CD4-positive, alpha-beta T cell treated with Interleukin-4 for 4 hours (primary cell): ENCODE results near the gene CIB4.

Source experiments
- DNase-seq: peaks from one replicate; pipeline ENCODE4 v3.0.0-alpha.2; 2020

Gene CIB4

DNA sequence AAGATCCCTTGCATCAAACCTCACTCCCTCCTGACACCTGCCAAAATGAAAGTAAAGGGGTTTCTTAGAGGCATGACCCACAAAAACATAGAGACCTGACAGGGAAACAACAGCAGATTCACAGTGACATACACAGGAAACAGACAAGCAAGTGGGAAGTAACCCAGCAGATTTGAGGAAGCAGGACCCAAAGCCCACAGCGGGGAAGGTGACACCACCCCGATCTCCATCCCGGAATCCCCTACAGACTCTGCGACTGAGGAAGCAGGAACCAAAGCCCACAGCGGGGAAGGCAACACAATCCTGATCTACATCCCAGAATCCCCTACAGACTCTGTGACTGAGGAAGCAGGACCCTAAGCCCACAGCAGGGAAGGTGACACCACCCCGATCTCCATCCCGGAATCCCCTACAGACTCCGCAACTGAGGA, 21.6 kb downstream of the CIB4 start:
- DNase-seq: no peak

DNA sequence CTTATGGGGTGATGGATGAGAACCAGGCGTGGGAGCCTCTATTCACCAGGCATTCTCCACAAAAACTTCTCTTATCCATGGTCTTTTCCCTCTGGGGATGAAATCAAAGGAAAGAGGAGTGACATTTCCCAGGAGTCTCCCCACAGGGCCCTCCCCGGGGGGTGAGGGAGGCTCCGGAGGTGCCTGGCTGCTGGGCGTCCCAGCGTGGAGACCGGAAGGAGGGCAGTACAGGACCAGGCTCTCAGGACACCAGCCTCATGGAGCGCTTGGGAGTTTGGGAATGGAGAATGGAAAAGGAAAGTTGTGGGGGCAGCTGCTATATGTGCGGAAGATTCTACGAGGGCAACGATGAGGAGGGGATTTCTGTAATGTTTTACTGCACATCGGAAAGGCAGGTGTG, 22.1 kb downstream of the CIB4 start:
- DNase-seq: no peak

DNA sequence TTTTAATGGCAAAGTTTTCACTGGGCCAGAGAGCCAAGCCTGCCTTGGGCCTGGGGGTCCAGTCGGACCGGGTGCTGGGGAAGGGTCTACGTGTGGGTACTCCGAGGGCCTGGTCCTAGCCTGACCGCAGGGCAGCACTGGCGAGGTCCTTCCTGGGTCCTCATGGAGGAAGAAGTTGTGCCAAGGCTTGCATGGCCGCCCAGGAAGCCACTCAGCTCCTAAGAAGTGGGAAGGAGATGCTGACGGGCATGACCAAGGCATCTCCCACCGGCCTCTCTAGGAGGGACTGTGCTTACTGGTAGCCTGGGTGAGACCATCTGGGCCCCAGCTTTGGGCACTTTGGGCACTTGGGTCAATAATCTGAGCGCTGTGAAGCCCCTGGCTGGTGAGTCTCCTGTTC, 22.6 kb downstream of the CIB4 start:
- no peak for DNase-seq

DNA sequence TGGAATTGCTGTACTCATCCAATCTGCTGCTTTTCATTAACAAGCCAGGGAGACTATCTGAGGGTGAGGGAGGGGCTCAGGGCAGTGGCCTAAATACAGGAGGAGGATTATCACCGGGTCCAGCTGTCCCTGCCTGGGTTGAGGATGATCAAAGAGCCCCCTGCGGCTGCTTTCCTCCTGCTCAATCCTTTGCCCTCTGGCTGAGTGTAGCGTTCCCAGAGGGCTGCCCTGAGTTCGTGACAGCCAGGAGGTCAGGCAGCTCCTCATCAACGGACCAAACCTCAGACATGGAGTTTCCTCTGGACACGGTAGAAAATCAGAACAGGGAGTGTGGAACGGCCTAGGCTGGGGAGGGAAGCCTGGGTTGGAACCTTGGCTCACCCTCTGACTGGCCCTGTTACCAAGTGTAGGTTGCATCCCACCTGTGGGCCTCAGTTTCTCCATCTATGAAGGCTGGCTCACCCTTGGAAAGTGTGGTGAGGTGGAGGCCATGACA, 23.5 kb downstream of the CIB4 start:
- no peak for DNase-seq

DNA sequence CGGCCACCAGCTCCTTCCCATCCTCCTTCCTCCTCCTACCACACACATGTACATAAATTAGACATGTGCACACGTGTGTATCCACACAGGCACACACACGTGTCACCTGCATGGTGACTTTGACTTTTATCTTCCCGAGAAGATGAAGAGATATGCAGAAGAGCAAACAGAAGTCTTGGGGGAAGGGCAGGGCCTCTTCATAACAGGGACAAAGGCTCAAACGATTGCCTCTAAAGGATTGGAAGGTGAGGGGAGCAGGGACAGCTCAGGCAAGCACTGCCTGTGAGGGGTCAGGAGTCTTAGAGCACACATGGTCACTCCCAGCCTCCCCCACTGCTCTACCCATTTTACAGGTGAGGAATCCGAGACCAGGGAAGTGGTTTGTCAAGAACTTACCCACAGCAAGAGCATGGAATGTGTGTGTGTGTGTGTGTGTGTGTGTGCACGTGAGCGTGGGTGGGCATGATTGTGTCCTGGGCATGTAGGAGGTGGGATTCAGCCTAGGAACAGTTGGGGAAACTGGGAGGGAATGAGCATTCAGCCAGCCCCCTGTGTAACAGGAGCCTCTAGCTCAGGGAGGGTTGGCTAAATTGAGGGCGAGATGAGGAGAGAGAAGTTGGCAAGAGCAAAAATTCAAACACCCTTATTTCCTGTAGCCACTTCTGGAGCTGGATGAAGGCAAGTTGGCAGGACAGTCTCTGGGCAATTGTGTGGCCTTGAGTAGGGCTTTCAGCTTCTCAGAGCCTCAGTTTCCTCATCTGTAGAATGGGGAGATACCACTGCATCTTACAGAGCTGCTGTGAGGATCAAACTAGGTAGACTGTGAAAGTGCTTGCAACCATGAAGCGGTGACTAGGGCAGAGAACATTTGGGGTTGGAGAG, 24.2 kb downstream of the CIB4 start:
- DNase-seq: no peak

DNA sequence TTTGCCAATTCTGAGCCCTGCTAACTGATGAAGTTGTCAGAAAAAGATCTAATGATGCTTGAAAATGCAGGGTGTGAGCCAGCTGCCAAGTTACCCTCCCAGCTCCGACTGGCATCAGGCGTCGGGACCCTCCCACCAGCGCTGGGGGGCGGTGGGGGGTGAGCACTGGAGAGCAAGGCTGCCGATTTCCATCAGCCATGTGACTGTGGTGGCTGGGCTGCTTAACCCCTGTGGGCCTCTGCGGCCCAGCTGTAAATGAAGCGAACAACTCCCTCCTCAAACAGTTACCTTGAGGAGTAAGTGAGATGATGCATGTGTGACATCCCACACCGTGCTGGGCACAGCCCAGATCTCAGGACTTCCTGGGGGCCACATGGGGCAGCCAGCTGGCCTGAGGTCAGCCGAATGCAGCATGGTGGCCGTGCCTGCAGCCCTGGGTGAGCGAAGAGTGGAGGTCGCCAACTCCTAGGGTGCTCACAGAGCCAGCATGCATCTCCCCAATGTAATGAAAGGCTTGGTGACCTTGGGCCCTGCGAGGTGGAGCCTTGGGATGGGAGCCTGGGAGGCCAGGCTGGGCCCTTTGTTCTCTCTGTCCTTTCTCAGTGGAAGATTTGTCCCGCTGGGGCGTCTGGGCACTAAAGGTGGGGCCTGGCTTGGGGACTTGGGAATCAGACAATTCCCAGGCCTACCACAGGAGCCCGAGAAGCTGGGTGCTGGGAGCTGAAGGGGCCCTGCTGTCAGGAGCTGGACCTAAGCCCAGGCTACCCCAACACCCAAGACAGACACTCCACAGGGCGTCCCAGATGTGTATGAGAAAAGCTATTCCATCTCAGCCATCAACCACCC, 25.1 kb downstream of the CIB4 start:
- no peak for DNase-seq

DNA sequence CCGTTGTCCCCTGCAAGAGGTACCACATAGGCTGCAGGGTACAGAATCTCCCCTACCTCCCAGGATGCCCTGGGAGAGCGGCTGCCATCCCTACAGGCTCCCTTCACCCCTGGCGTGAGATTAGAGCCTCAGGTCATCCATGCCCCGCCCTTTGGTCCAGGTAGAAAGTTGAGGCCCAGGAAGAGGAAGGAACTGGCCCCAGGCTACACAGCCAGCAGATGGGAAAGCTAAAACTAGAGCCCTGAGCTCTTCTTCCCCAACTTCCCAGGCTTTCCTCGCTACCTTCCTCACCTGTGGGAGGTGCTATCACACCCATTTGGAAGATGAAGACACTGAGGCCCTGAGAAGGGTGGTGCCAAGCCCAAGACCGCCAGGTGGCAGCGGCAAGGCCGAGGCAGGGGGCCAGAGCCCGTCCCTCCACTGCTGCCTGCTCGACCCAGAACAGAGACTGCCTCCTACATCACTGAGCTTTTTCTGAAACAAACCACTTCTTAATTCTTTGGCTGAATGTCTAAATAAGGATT, 25.8 kb downstream of the CIB4 start:
- no peak for DNase-seq

DNA sequence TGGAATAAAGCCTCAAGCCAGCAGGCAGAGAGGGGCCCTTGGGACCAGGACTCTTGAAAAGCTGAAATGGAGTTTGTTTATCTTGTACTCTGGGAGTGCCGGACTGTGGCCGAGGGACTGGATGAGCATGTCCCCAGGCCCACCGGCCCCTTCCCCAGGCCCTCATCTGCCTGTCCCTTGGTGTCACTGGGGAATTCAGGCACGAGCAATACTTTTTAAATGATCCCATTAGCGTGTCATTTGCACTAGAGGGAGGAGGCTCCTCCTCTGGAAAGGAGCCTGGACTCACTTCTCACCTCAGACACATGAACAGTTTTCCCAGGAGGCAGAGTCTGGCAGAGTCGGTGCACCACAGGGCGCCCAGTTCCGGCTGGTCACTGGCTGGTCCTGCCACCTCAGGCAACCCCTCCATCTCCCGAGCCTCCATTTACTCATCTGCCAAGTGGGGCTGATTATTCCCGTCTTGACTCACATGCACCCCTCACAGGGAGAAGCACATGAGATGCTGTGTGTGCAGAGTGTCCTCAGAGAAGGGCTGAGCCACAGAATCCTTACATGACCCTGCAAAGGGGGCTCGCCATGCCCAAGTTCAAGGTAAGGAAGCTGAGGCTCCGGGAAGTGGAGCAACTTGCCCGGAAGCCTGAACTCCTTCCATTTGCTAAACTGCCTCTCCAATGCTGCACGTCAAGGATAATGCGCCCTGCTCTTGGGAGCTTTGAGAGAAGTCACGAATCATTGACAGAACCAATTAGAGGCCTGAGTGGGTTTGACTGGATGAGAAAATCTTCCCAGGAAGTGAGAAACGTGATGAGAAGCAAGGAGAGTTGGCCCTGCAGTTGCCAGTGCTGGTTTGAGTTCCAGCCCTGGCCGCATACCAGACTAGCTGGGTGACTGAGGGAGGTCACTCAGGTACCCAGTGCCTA, 26.7 kb downstream of the CIB4 start:
- DNase-seq: no peak

DNA sequence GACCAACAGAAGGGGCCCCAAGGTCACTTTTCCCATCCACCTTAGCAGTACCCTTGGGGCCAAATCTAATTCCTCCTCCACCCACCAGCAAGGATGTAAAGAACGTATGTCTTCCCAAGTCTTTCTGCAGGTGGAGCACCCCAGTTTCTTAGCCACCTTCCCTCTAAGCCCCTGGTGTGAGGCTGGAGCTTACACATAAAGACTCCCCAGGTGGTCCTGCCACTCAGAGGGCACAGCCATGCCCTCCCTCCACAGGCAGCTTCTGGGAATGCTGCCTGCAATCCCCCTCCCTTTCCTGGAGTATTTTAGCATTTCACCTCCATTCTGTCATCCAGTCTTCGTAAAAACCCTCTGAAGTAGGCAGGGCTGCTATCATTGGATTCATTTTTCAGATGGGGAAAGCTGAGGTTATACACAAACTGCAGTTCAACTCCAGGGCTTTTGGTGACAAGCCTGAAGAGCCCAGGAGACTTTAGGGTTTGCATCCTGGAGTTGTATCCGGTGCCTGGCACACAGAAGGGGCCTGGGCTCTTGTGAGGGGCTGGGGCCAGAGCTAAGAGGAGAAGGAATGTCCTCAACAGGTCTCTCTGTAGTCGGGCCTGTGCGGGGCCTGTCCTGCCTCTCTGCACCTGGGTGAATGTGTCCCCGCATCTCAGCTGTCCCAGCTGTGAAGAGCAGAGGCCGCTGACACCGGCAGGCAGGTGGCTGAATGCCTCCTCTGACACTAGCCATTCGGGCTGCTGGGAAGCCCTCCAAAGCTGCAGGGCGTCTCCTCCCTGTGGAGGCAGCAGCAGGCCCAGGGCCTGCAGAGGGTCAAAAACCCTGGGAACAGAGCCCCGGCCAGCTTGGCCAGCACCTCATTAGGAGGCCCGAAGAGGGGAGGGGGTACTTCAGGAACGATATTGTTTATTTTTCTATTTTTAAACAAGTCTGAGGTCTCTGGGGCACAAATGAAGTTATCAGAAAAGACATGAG, 27.6 kb downstream of the CIB4 start:
- no peak for DNase-seq

DNA sequence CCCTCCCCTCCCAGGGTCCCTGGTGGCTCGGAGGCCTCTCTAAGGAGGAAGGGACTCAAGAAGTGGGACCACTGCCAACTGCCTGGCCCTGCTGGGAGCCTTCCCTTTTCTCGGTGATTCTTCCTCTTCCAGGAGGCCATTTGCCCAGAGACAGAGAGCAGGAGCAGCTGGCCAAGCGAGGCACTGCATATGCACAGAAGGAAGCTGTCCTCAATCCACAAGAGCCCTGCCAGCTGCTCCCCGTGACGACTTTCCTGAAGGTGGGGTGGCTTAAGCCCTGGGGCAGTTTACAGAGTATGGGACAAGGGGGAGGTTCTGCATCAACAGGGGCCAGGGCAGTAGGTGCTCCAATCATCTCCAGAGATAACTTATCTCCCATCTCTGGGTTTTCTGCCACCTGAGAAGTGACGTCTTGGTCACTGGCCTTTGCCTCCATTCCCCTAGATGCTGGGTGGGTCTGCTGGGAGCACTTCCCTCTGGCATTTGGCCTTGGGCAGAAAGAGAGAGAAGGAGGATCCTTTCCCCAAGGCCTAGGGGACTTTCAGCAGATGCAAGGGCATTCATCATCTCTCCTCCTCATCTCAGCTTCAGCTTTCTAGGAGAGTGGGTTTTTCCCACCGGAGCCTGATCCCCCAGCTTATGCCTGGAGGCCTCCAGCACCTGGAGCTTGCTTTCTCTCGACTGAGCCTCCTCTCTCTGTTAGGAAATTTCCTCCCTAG, 28.5 kb downstream of the CIB4 start:
- no peak for DNase-seq

DNA sequence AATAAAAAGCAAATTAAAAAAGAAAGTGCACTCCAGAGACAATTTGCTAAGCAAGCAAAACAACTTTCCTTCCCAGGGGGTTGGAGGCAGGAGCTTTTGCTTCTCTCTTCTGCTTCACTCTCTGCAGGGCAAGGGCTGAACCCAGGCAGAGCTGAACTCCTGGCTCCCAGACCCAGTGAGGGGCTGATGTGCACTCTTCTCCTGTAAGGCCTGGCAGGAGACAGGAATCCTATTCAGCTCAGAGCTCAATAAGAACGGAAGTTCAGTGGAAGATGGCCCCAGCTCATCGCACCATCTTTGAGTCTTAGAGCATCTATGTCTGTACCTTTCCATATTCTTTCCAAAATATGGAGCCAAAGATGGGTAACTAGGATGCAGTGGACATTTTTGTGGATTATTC, 29.1 kb downstream of the CIB4 start:
- no peak for DNase-seq

DNA sequence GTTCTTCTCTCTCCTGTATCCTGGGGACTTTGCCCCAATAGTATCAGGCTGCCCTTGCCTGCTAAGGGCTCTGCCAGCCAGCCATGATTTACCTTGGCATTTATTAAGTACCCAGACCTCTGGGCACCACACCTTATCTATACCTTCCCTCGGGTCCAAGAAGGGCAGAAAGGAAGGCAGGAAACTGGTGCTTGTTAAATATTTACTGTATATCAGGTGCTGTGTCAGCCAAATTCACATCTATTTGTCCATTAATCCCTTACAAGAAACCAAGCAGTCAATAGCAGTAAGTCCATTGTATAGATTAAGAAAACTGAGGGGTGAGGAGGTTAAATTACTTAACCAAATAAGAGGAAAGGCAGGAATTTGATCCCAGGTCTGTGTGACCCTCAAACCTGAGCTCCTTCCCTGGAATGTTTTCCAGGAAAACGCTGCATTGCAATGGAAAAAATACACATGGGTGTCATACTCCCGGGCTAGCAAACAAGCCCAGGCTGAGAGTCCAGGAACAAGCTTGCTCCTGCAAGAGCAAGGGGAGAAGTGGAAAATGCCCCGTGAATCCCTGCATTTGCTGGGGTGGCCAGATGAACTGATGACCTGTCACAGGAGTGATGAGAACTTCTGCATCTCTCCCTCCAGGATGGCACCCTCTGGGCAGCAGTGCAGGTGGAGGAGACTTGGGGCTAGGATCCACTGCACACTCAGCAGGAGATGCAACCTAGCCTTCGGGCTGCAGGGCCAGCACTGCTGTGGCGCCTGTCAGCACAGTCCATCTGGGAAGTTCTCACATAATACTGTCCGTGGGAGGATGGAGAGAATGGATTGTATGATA, 30.4 kb downstream of the CIB4 start:
- DNase-seq: no peak

DNA sequence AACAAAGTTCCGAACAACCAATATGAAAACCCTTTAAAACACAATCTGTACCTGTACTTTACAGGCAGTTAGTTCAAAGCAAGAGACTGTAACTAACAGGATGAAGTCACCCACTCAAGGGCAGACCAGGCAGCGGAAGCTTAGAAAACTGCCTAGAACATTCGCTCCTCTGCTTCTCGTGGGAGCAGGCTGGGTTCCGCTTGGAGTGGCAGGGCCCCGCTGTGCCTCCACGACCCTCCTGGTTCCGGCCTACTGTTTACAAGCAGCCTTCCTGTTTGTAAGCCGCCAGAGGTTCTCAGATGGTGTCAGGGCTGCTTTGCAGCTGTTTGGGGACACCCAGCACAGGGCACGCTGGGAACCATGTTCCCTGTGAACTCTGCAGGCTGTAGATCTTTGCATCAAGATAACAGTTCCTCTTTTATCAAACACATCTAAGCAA, 31.3 kb downstream of the CIB4 start:
- no peak for DNase-seq

DNA sequence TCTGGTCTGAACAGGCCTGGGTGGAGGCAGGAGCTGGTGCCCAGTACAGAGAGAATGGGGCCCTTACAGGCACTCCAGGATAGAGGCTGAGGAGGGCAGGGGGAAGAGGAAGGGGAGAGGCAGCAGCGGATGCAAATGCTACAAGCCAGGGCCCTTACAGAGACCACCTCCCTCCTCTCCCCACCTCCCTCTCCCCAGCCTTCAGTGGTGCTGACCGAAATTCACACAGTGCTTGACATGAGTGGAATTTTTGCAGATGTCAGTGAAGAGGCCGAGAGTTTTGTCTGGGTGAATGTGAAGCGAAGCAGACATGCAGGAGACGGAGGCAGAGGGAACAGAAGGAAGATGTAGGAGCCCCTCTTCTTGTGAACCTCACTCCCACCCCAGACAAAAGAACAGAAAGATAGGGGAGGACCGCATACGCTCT, 31.9 kb downstream of the CIB4 start:
- DNase-seq: no peak

DNA sequence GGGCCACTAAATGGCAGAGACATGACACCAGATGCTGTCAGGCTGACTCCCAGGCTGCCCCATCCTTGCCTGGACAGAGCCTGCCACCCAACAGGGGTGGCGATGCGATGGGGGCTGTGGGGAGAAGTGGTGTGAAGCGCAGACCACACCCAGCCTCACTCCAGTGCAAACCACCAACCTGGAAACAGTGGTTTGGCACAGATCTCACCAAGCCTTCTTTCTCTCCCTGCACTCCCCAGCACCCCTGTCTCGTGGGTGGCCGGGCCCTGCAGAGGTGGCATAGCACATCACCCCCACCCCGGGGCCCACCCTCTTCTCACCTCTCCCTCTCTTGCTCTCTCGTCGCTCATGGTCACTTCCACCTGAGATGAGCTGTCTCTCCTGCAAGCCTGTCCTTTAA, 32.6 kb downstream of the CIB4 start:
- no peak for DNase-seq

DNA sequence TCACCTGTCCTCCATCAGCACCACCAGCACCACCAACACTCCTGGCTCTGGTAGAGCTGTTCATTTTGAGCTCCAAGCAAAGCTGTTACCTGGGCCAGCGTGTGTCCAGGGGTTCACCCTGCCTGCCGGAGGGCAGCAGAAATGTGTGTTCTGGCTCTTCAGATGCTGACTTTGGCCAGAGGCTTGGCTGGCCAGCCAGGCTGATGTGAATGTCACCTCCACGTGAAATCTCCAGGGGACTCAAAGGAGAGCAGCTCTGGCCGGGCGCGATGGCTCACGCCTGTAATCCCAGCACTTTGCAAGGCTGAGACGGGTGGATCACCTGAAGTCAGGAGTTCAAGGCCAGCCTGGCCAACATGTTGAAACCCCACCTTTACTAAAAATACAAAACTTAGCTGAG, 33.5 kb downstream of the CIB4 start:
- no peak for DNase-seq

DNA sequence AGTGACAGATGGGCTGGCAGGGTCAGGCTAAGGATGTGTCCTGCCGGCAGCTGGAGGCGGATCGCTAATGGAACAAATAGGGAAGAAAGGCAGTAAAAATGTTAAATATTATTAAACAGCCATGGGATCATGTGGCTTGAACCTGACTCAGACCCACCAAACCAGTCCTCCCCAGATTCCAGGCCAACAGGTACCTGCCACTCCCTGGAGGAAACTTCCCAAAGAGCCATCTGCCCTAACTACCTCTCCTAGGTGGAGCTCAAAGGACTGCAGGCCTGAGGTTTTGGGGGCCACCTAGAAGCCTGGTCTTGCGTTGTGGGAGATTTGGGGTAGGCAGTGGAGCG, 34.3 kb downstream of the CIB4 start:
- no peak for DNase-seq

DNA sequence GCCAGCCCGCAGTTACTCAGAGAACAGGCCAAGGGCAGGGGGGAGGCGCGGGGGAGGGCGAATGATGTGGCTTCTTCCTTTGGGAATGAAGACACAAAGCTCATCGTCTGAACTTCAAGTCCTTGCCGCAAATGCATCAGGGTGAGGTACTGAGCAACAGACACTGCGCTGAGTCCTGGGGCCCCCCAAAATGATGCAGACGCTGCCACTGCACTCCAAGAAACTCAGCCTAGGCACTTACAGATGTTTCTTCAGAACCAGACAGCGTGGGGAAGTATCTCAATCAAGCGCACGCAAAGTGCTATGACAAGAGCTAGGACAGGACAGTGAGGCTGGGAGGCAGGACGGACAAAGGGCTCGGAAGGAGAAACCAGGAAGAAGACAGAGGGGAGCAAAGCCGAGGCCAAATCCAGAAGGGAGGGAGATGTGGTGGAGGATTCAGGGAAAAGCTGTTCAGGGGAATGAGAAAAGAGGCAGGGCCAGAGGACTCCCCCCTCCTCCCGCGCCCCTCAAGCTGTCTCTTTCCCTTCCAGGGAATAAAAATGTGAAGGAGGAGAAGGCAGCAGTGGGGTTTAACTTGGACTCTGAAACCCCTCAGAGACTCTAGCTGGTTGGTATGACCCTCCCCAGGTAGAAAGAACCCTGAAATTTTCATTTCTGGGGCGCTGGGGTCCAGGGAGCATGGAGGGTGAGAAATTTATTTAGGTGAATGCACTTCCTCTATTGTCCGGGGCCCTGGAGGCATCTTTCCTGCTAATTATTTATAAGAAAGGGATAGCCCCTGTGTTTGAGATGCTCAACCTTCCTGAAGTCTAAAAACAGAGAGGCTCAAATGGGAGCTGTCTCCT, 34.9 kb downstream of the CIB4 start:
- no peak for DNase-seq
